HepG2 (cell line): ENCODE measurements around the gene AXIN2. TPM values are rescaled to one million over a fixed set of nuclear protein-coding genes. Genes with fewer than 3 reads are reported as not detected.
A peak's percentile ranks its signal among the peaks of the same experiment; 100 is the strongest.

Experiments
- ATF7 ChIP-seq, 2 experiments: fragments of 450-650 bp in 1 of 2; sonication (generic) in 1 of 2; formaldehyde crosslinking in 1 of 2; IDR thresholded peaks; 2 replicates each; pipeline versions ENCODE4 v1.4.0 to v1.6.1; 2016 to 2020; ENCODE audit warnings: antibody characterized with exemption in 1 of 2, mild to moderate bottlenecking in 1 of 2, missing genetic modification reagents in 1 of 2
- BCL6 ChIP-seq: IDR thresholded peaks from 2 replicates; pipeline ENCODE4 v1.6.1; 2016; ENCODE audit warnings: missing genetic modification reagents, missing compliant biosample characterization
- BHLHE40 ChIP-seq: IDR thresholded peaks from 2 replicates; pipeline ENCODE4 v1.6.1; 2011; ENCODE audit warnings: low read length, improper control_type of control experiment
- NR2F1 ChIP-seq, 2 experiments: fragments of 450-650 bp in 1 of 2; formaldehyde crosslinking in 1 of 2; IDR thresholded peaks; 2 replicates each; pipeline versions ENCODE4 v1.5.0 to v1.6.1; 2016 to 2020; ENCODE audit warnings: mild to moderate bottlenecking in 1 of 2, missing compliant biosample characterization in 1 of 2, missing genetic modification reagents in 1 of 2, moderate library complexity in 1 of 2
- POLR2AphosphoS2 ChIP-seq: IDR thresholded peaks from 2 replicates; pipeline ENCODE4 v1.6.1; 2011; ENCODE audit warnings: low read depth, low read length, improper control_type of control experiment
- RNF219 ChIP-seq: sonication (generic); formaldehyde crosslinking; IDR thresholded peaks from 2 replicates; pipeline ENCODE4 v1.5.0; 2020; ENCODE audit warnings: mild to moderate bottlenecking, missing genetic modification reagents
- RXRA ChIP-seq: sonication (generic); formaldehyde crosslinking; IDR thresholded peaks from 2 replicates; pipeline ENCODE4 v1.5.1; 2020; ENCODE audit warnings: missing genetic modification reagents
- SALL1 ChIP-seq: sonication (generic); formaldehyde crosslinking; IDR thresholded peaks from 2 replicates; pipeline ENCODE4 v1.8.0; 2022; ENCODE audit warnings: mild to moderate bottlenecking, missing genetic modification reagents
- SRSF9 ChIP-seq: fragments of 200-400 bp; formaldehyde crosslinking; IDR thresholded peaks from 2 replicates; pipeline ENCODE4 v1.6.1; 2018; ENCODE audit warnings: borderline replicate concordance, mild to moderate bottlenecking, low read depth, low read length; ENCODE audit not compliant: insufficient read depth, poor library complexity, severe bottlenecking
- TBX2 ChIP-seq: sonication (generic); formaldehyde crosslinking; IDR thresholded peaks from 2 replicates; pipeline ENCODE4 v1.5.0; 2020; ENCODE audit warnings: missing genetic modification reagents, mild to moderate bottlenecking, borderline replicate concordance
- TCF7 ChIP-seq: sonication (generic); IDR thresholded peaks from 2 replicates; pipeline ENCODE4 v1.6.1; 2016; ENCODE audit warnings: antibody characterized with exemption, low read depth
- TFE3 ChIP-seq: IDR thresholded peaks from 2 replicates; pipeline ENCODE4 v1.6.1; 2016
- ZC3H4 ChIP-seq: sonication (generic); formaldehyde crosslinking; IDR thresholded peaks from 2 replicates; pipeline ENCODE4 v1.4.0; 2020; ENCODE audit warnings: missing genetic modification reagents, borderline replicate concordance
- ZMAT3 ChIP-seq: sonication (generic); formaldehyde crosslinking; conservative IDR thresholded peaks from 2 replicates; pipeline ENCODE4 v1.7.0; 2021; ENCODE audit warnings: missing genetic modification reagents
- ZNF451 ChIP-seq: sonication (generic); formaldehyde crosslinking; IDR thresholded peaks from 2 replicates; pipeline ENCODE4 v1.5.0; 2020; ENCODE audit warnings: mild to moderate bottlenecking, missing genetic modification reagents
- ZNF460 ChIP-seq: sonication (generic); formaldehyde crosslinking; IDR thresholded peaks from 2 replicates; pipeline ENCODE4 v1.5.1; 2020; ENCODE audit warnings: missing genetic modification reagents, mild to moderate bottlenecking, borderline replicate concordance
- ZNF687 ChIP-seq: sonication (generic); formaldehyde crosslinking; IDR thresholded peaks from 2 replicates; pipeline ENCODE4 v1.5.1; 2020; ENCODE audit warnings: mild to moderate bottlenecking, missing genetic modification reagents, moderate library complexity
- ZNF713 ChIP-seq: sonication (generic); formaldehyde crosslinking; IDR thresholded peaks from 2 replicates; pipeline ENCODE4 v1.4.0; 2020; ENCODE audit warnings: mild to moderate bottlenecking, missing genetic modification reagents
- ZNF83 ChIP-seq: sonication (generic); formaldehyde crosslinking; IDR thresholded peaks from 2 replicates; pipeline ENCODE4 v1.4.0; 2020; ENCODE audit warnings: missing genetic modification reagents, mild to moderate bottlenecking, borderline replicate concordance
- polyA plus RNA-seq, 8 experiments: library from polyadenylated mRNA; depleted of rRNA in 3 of 8; stranded (reverse) in 7 of 8; unstranded in 1 of 8; fragments of >200 nt; fragmentation: Illumina TruSeq in 4 of 8; extraction: Trizol in 4 of 8; gene quantifications; 2 replicates each; pipeline versions ENCODE4 v1.2.1 to v1.2.3, GENCODE V29; 2011 to 2016; ENCODE audit warnings: low read depth in 4 of 8, missing spikeins in 1 of 8, mixed read lengths in 1 of 8; ENCODE audit not compliant: insufficient read depth in 1 of 8
- total RNA-seq, 5 experiments: library from RNA; depleted of rRNA; stranded (reverse); fragments of >200 nt; fragmentation: Illumina TruSeq; extraction: Trizol; gene quantifications; 2 replicates each; pipeline ENCODE4 v1.2.3, GENCODE V29; 2016; ENCODE audit warnings: low read depth in 1 of 5

AXIN2 gene
- total and polyA plus RNA-seq, 2 of the 13 experiments (the other 11 are each of a cell fraction or from before 2014, with no cell fraction given), result 58.6 to 63.4 TPM

- TF ChIP-seq RNF219 (CRISPR knock-in tag) (no peak), ZNF83 (CRISPR knock-in tag) (no peak), BHLHE40 (0 out of 2 replicates have a peak, but pooled peaks have one; percentile 27), ZMAT3 (0 out of 2 replicates have a peak, but pooled peaks have one; percentile 13), TFE3 (CRISPR knock-in tag) (peak; percentile 52; the same call in 1 of the 2 replicates), ZNF713 (CRISPR knock-in tag) (no peak), SALL1 (CRISPR knock-in tag) (peak; percentile 71), POLR2AphosphoS2 (peak; percentile 94), TCF7 (peak; percentile 72; the same call in 1 of the 2 replicates), ZNF460 (CRISPR knock-in tag) (no peak), ZNF451 (CRISPR knock-in tag) (0 out of 2 replicates have a peak, but pooled peaks have one; percentile 31), TBX2 (no peak), NR2F1 (CRISPR knock-in tag; IDR thresholded peaks at IDR 0.05) (0 out of 4 replicates have a peak, but pooled peaks of 1 of the 2 experiments have one; percentile 11), ZNF687 (CRISPR knock-in tag) (peak; percentile 61), ZC3H4 (CRISPR knock-in tag) (0 out of 2 replicates have a peak, but pooled peaks have one; percentile 2), SRSF9 (no peak), BCL6 (0 out of 2 replicates have a peak, but pooled peaks have one; percentile 36), ATF7 (IDR thresholded peaks at IDR 0.05) (no peak), ATF7 (CRISPR knock-in tag; IDR thresholded peaks at IDR 0.05) (peak; percentile 38; the same call in 1 of the 2 replicates), RXRA (CRISPR knock-in tag) (peak; percentile 25)
Observed at GRCh38 chr17:65527857-65528591, 33.4 kb downstream of the AXIN2 start (continued).
